ENCODE data around the gene UPK3A.

UPK3A gene

DNA sequence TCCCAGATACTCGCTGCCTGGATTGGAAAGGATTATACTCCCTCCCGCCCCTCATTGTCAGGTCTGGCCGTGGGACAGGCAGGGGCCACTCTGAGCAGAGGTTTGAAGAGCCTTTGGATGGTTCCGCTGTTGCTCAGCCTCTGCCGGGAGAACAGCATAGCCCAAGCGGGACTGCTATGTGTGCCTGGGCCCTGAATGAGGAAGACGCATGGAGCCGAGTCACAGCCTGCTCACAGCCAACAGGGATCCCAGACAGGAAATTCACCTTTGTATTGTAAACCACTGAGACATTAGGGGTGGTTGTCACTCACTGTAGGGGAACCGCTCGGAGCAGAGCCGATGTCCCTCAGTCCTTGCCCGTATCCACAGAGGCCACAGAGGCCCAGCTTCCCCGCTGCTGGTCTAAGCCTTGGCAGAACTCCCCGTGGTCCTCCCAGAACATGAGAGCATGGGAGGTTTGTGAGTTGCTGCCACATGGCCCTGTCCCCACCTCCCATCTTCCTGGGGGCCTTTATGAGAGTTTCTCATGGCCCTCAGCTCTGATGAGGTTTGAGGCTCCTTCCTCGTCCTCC lies 14.3 kb downstream of the UPK3A start:
- no peak overlapping the region for H3K4me3 ChIP-seq (ENCODE audit: low read depth, low read length)
- TF ChIP-seq, protein P1, sequence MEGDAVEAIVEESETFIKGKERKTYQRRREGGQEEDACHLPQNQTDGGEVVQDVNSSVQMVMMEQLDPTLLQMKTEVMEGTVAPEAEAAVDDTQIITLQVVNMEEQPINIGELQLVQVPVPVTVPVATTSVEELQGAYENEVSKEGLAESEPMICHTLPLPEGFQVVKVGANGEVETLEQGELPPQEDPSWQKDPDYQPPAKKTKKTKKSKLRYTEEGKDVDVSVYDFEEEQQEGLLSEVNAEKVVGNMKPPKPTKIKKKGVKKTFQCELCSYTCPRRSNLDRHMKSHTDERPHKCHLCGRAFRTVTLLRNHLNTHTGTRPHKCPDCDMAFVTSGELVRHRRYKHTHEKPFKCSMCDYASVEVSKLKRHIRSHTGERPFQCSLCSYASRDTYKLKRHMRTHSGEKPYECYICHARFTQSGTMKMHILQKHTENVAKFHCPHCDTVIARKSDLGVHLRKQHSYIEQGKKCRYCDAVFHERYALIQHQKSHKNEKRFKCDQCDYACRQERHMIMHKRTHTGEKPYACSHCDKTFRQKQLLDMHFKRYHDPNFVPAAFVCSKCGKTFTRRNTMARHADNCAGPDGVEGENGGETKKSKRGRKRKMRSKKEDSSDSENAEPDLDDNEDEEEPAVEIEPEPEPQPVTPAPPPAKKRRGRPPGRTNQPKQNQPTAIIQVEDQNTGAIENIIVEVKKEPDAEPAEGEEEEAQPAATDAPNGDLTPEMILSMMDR (IDR thresholded peaks at IDR 0.05; ENCODE audit: low read depth, low read length): no peak

GRCh38 chr22:45302751-45303150 lies 18.0 kb downstream of the UPK3A start:
- TF ChIP-seq, protein P1 (IDR thresholded peaks at IDR 0.05; ENCODE audit: low read depth, low read length): no peak
- H3K4me3 ChIP-seq (ENCODE audit: low read depth, low read length): no peak overlapping the region

DNA sequence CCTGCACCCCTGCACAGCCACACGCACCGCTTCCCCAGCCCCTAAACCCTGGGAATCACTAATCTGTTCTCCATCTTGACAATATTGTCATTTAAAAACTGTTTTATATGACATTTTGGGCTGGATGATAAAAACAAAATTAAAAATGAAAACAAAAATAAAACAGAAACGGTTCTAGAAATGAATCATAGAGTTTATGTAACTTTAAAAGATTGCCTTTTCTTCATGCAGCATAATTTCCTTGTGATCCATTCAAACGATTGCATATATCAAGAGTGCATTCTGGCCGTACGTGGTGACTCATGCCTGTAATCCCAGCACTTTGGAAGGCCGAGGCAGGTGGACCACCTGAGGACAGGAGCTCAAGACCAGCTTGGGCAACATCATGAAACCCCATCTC lies 18.4 kb downstream of the UPK3A start:
- TF ChIP-seq, protein P1 (IDR thresholded peaks at IDR 0.05; ENCODE audit: low read depth, low read length): no peak
- no peak overlapping the region for H3K4me3 ChIP-seq (ENCODE audit: low read depth, low read length)

- no peak overlapping the region for H3K4me3 ChIP-seq (ENCODE audit: low read depth, low read length)
- TF ChIP-seq, protein P1 (IDR thresholded peaks at IDR 0.05; ENCODE audit: low read depth, low read length): no peak
Measured at GRCh38 chr22:45304971-45305370, 20.2 kb downstream of the UPK3A start.

DNA sequence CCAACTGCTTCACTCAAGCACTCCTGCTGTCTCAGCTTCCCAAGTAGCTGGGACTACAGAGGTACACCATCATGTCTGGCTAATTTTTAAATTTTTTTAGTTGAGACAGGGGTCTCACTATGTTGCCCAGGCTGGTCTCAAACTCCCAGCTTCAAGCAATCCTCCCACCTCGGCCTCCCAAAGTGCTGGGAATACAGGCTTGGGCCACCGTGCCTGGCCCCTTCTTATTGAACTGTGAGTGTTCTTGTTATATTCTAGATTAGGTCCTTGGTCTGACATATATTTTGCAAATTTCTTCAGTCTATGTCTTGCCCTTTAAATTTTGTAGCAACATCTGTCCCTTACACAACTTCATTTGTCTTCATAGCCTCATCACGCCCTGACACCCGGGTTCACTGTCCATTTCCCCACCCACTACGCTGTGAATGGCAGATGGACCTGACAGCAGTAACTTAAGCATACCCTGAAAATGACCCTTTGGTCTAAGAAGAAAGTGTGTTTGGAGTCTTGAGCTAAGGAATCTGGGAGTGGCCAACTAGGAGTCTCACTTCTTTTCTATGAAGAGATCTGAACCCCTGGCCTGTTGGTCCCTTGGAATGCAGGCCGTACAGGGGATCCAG lies 20.8 kb downstream of the UPK3A start:
- TF ChIP-seq, protein P1 (IDR thresholded peaks at IDR 0.05; ENCODE audit: low read depth, low read length): no peak

GRCh38 chr22:45306139-45306538 lies 21.4 kb downstream of the UPK3A start:
- H3K4me3 ChIP-seq (ENCODE audit: low read depth, low read length): no peak overlapping the region
- TF ChIP-seq, protein P1 (IDR thresholded peaks at IDR 0.05; ENCODE audit: low read depth, low read length): no peak

More for the DNA sequence above, 20.8 kb downstream of the UPK3A start:
- H3K4me3 ChIP-seq (ENCODE audit: low read depth, low read length): no peak overlapping the region

GRCh38 chr22:45308391-45308956 lies 23.7 kb downstream of the UPK3A start:
- TF ChIP-seq, protein P1 (IDR thresholded peaks at IDR 0.05; ENCODE audit: low read depth, low read length): no peak
- no peak overlapping the region for H3K4me3 ChIP-seq (ENCODE audit: low read depth, low read length)

All from WI38 (cell line).